Hepatocyte (in vitro differentiated cells): ENCODE results near the gene PTGES2.

Source experiments
- EZH2 ChIP-seq: fragments of 200-600 bp; sonication (generic); IDR thresholded peaks from 2 replicates; pipeline ENCODE4 v1.6.1; 2016; ENCODE audit warnings: antibody characterized with exemption, mild to moderate bottlenecking, borderline replicate concordance
- EZH2phosphoT487 ChIP-seq: fragments of 200-600 bp; sonication (generic); IDR thresholded peaks from one replicate; pipeline ENCODE4 v1.6.1; 2018; ENCODE audit warnings: antibody characterized with exemption, mild to moderate bottlenecking, low read depth, moderate library complexity; ENCODE audit not compliant: unreplicated experiment, severe bottlenecking
- TF ChIP-seq, protein P1 (sequence below): fragments of 200-600 bp; sonication (generic); IDR thresholded peaks from 2 replicates; pipeline ENCODE4 v1.5.1; 2016; ENCODE audit warnings: antibody characterized with exemption, mild to moderate bottlenecking; ENCODE audit not compliant: poor library complexity

- TF ChIP-seq, protein P1, sequence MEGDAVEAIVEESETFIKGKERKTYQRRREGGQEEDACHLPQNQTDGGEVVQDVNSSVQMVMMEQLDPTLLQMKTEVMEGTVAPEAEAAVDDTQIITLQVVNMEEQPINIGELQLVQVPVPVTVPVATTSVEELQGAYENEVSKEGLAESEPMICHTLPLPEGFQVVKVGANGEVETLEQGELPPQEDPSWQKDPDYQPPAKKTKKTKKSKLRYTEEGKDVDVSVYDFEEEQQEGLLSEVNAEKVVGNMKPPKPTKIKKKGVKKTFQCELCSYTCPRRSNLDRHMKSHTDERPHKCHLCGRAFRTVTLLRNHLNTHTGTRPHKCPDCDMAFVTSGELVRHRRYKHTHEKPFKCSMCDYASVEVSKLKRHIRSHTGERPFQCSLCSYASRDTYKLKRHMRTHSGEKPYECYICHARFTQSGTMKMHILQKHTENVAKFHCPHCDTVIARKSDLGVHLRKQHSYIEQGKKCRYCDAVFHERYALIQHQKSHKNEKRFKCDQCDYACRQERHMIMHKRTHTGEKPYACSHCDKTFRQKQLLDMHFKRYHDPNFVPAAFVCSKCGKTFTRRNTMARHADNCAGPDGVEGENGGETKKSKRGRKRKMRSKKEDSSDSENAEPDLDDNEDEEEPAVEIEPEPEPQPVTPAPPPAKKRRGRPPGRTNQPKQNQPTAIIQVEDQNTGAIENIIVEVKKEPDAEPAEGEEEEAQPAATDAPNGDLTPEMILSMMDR: no peak
- TF ChIP-seq EZH2phosphoT487 (no peak), EZH2 (no peak)
Measured at GRCh38 chr9:128101231-128101661, 26.3 kb downstream of the PTGES2 start.
